Measurements from ENCODE around the gene FRAS1. TPM values are rescaled to one million over a fixed set of nuclear protein-coding genes. Genes with fewer than 3 reads are reported as not detected.
A peak's percentile ranks its signal among the peaks of the same experiment; 100 is the strongest.
"Not testable (repeated sequence)": the region's sequence is repeated elsewhere in the genome, so short reads cannot be mapped to it uniquely, and the experiment has no call there.

The FRAS1 gene
- polyA plus RNA-seq, 2 of the 4 experiments (the other 2 are of a cell fraction), result 2.3 to 5.8 TPM

- CTCF ChIA-PET; FAIRE-seq; POLR2A ChIA-PET; H3K9me3 ChIP-seq; DNase-seq (ENCODE audit: low read depth in 1 of 2, low spot score in 1 of 2); ATAC-seq; H3K27ac ChIP-seq; H3K4me2 ChIP-seq; H3K4me3 ChIP-seq: not testable (repeated sequence)
- peaks cover 39% of the 10 kb centered on the region for H3K4me1 ChIP-seq
- WGBS (ENCODE audit: missing lambda C conversion rate), result 84% methylated on average over 12 of the region's 28 CpGs
Observed at GRCh38 chr4:78547899-78548298, 490.8 kb downstream of the FRAS1 start.

- H3K4me3 ChIP-seq; H3K9me3 ChIP-seq; DNase-seq (ENCODE audit: low read depth in 1 of 2, low spot score in 1 of 2); H3K27ac ChIP-seq; H3K4me2 ChIP-seq; ATAC-seq; FAIRE-seq; CTCF ChIA-PET; POLR2A ChIA-PET: not testable (repeated sequence)
- peaks cover 39% of the 10 kb centered on the region for H3K4me1 ChIP-seq
- WGBS (ENCODE audit: missing lambda C conversion rate), result 94% methylated on average over 4 of the region's 4 CpGs
Observed at GRCh38 chr4:78548889-78549288, 491.8 kb downstream of the FRAS1 start.

GRCh38 chr4:78551420-78552351, 494.6 kb downstream of the FRAS1 start, which contains the start of gene ANXA3:
Gene ANXA3, plus strand, starts transcription at chr4:78551770. Its CDS starts 2,704 bp downstream, at chr4:78554474.
- H3K4me1 ChIP-seq, result peaks cover 31% of the 10 kb centered on the region
- POLR2A ChIA-PET, result interaction anchor here (0.7 to 1.2 kb wide), 4 partner anchors 9 to 495 kb away, joined by 3 to 5 read pairs (median 4); no protein-coding TSS in a partner anchor
- peak within 1 kb of the TSS; percentile 92 for H3K4me2 ChIP-seq
- peak within 1 kb of the TSS; percentile 69 for H3K4me3 ChIP-seq
- peak within 1 kb of the TSS; percentile 94 to 99 for H3K27ac ChIP-seq
- no peaks in the 10 kb centered on the region for H3K9me3 ChIP-seq
- no peak for TF ChIP-seq MAFK (IDR thresholded peaks at IDR 0.05; ENCODE audit: partially characterized antibody)
- TF ChIP-seq HMGXB4 (CRISPR knock-in tag; IDR thresholded peaks at IDR 0.05; ENCODE audit: borderline replicate concordance), result no peak
- no peak for TF ChIP-seq CBX8 (IDR thresholded peaks at IDR 0.05)
- no peak for TF ChIP-seq HOXB13 (CRISPR knock-in tag; IDR thresholded peaks at IDR 0.05; ENCODE audit: low read depth)
- TF ChIP-seq KDM5A (IDR thresholded peaks at IDR 0.05), result no peak
- no peak for TF ChIP-seq POLR2A (IDR thresholded peaks at IDR 0.05; ENCODE audit: low read length)
- TF ChIP-seq ZC3H11A (IDR thresholded peaks at IDR 0.05), result no peak
- no peak for TF ChIP-seq FOSL2 (IDR thresholded peaks at IDR 0.05)
- TF ChIP-seq FOSL2 (CRISPR knock-in tag; IDR thresholded peaks at IDR 0.05), result no peak
- TF ChIP-seq JUNB (IDR thresholded peaks at IDR 0.05), result no peak
- no peak for TF ChIP-seq ELK1 (IDR thresholded peaks at IDR 0.05; ENCODE audit: low read depth, low read length)
- TF ChIP-seq CHD2 (IDR thresholded peaks at IDR 0.05; ENCODE audit: low read length, partially characterized antibody), result no peak
- TF ChIP-seq HOXB5 (CRISPR knock-in tag; IDR thresholded peaks at IDR 0.05), result no peak
- no peak for TF ChIP-seq CHD4 (IDR thresholded peaks at IDR 0.05; ENCODE audit: borderline replicate concordance)
- no peak for TF ChIP-seq FOSB (CRISPR knock-in tag; IDR thresholded peaks at IDR 0.05)
- TF ChIP-seq TFCP2L1 (CRISPR knock-in tag; IDR thresholded peaks at IDR 0.05), result no peak
- no peak for TF ChIP-seq NR3C1 (IDR thresholded peaks at IDR 0.05)
- TF ChIP-seq MAX (IDR thresholded peaks at IDR 0.05), result no peak
- DNase-seq (ENCODE audit: low read depth in 1 of 2, low spot score in 1 of 2), result peak in 1 of 2 experiments; percentile 57
- CTCF ChIA-PET, result interaction anchor here (0.9 to 1.4 kb wide), 3 partner anchors 11 to 23 kb away, joined by 3 read pairs; no protein-coding TSS in a partner anchor
- peak; percentile 81 to 87 for ATAC-seq
- WGBS (ENCODE audit: missing lambda C conversion rate), result 5% methylated on average over 31 of the region's 65 CpGs
- FAIRE-seq, result no peak
